Memory B cell (primary cell): ENCODE results near the gene KCNK7.

Experiments used
- ATAC-seq: fragments of 150-1000 bp; cut with Tn5 transposase; 2 replicates; pipeline ENCODE4 v1.10.0; 2021; ENCODE audit warnings: low read depth, mild to moderate bottlenecking, moderate library complexity
- DNase-seq, 2 donors: peaks; one replicate each; pipeline ENCODE4 v3.0.0; 2022; ENCODE audit warnings: low spot score in 2 of 2
- H3K27ac Mint-ChIP-seq: one replicate; pipeline ENCODE4 v1.8.0; 2022; ENCODE audit warnings: mild to moderate bottlenecking, moderate library complexity, mixed read lengths
- H3K27me3 Mint-ChIP-seq: one replicate; pipeline ENCODE4 v1.8.0; 2022; ENCODE audit warnings: mixed read lengths
- H3K36me3 Mint-ChIP-seq: one replicate; pipeline ENCODE4 v1.8.0; 2022; ENCODE audit warnings: mild to moderate bottlenecking, mixed read lengths
- H3K4me1 Mint-ChIP-seq: one replicate; pipeline ENCODE4 v1.8.0; 2022; ENCODE audit warnings: mixed read lengths
- H3K4me3 Mint-ChIP-seq: one replicate; pipeline ENCODE4 v1.8.0; 2022; ENCODE audit warnings: mild to moderate bottlenecking, moderate library complexity, mixed read lengths
- H3K9me3 Mint-ChIP-seq: one replicate; pipeline ENCODE4 v1.8.0; 2022; ENCODE audit warnings: mixed read lengths

KCNK7 gene

DNA sequence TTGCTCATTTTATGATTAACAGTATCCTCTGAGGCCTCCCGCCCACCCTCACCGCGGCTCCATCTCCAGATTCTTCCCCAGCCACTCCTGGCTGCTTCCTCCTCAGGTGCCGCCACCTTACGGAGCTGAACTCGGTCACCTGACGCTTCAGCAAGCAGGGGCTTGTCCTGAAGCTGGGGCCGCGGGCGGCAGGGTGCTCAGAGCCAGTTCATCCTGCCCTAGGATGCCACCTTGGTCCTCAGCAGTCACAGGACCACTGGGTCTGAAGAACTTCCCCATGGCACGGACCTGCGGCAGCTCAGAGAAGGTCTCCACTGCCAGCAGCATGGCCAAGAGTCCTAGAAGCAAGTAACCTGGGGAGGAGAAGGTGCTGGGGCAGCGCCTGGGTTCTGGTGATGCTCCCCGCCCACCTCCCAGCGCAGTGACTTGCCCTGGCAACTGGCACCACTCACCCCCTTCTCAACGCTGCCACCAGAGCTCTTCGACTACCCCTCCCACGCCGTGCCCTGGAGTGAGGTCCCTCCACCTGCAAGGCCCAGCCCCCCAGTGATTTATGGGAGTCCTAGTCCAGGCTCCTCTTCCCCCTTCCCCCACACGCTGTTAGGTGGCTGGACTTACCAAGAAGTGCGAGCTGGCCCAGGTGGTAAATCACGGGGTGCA is 2.6 kb downstream of the KCNK7 start:
- Mint-ChIP-seq H3K36me3 (peaks cover 9% of the 10 kb centered on the region), H3K4me1 (peaks cover 24% of the 10 kb centered on the region), H3K27ac (no peak overlapping the region), H3K9me3 (no peaks in the 10 kb centered on the region), H3K4me3 (no peak overlapping the region), H3K27me3 (no peaks in the 10 kb centered on the region)
- no peak for ATAC-seq
- no peak for DNase-seq

DNA sequence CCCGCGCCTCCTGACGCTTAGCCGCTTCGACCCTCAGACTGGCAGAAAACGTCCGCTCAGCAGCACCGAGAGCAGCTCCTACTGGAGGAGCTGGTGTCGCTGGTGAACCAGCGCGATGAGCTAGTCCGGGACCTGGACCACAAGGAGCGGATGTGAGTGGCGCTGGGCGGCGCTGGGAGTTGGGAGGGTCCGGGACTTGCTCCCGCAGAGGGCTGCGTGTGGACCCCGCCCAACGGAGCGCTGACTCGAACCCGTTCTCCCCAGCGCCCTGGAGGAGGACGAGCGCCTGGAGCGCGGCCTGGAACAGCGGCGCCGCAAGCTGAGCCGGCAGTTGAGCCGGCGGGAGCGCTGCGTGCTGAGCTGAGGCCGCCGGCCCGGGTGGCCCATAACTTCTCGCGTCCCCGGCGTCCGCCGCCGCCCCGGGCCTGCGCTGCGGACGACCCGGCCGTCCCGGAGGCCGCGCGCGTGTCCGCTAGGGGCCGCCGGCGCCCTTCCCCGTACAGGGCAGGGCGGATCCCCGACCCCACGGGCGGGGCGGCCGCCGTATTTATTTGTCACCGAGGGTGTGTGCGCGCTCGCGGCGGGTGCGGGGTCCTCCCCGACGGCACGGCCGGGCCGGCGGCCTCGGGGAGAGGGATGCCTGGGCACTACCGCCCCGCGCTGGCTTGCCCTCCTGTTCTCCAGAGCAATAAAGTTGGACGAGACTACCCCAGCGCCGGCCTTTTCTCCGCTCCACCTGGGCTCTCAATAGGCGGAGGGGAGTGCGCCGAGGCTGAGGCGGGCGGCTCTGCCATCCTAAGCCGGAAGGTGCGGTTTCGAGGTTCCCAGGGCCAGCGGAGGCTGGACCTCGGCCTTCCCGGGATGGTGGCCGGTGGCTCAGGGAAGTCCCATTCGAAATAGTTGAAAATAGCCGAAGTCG is 3.4 kb downstream of the KCNK7 start:
- Mint-ChIP-seq H3K36me3 (peaks cover 7% of the 10 kb centered on the region), H3K9me3 (no peaks in the 10 kb centered on the region), H3K27me3 (no peaks in the 10 kb centered on the region), H3K4me3 (no peak overlapping the region), H3K27ac (no peak overlapping the region), H3K4me1 (peaks cover 28% of the 10 kb centered on the region)
- ATAC-seq = no peak
- no peak for DNase-seq

DNA sequence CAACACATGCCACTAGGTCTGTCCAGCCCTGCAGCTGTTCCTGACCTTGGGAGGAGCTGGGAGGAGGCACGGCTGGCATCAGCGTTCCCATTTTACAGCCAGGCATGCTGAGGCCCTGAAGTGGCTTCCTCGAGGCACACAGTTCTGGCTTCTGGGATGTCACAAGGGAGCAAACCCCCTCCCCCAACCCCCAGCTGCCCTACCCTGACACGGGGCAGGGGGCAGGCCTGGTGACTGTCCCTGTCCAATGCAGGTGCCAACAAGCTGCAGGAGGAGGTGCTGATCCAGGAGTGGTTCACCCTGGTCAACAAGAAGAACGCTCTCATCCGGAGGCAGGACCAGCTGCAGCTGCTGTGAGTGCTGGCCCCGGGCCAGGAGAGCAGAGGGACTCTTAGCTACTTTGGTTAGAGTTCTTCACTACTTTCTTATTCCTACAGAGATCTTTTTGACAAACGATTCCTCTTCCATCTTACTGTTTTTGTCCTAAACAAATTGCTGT is 5.3 kb downstream of the KCNK7 start:
- no peak overlapping the region for H3K4me3 Mint-ChIP-seq
- peaks cover 29% of the 10 kb centered on the region for H3K4me1 Mint-ChIP-seq
- DNase-seq (no peak), ATAC-seq (no peak)
- H3K36me3 Mint-ChIP-seq = peaks cover 7% of the 10 kb centered on the region
- no peak overlapping the region for H3K27ac Mint-ChIP-seq
- H3K27me3 Mint-ChIP-seq = no peaks in the 10 kb centered on the region
- H3K9me3 Mint-ChIP-seq = no peaks in the 10 kb centered on the region

DNA sequence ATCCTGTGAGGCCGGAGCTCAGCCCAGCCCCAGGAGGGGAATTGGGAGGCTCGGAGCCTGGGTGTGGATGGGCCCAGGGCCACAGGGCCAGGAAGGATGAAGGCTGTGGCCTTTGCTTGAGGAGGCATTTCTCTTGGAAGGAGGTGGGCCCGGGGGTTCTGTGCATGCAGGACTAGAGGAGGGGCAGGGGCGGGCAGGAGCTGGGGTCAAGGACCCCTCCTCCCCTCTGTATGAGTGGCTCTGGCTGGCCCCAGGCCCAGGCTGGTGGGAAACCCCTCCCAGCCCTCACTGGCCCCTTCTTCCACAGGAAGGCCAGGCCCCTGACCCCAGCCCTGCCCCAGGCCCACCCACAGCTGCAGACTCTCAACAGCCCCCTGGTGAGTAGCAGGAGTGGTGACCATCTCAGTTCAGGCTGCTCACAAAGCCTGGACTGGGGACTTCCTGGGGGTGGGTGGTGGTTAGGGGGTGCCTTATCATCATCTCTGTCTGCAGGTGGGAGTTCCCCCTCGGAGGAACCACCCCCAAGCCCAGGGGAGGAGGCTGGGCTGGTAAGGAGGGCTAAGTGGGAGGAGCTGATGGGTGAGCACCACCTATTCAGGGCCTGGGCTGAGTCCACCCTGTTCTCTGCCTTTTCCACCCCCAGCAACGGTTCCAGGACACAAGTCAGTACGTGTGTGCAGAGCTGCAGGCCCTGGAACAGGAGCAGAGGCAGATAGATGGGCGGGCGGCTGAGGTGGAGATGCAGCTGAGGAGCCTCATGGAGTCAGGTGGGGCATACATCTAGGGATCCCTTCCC is 6.0 kb downstream of the KCNK7 start:
- Mint-ChIP-seq H3K36me3 (peaks cover 7% of the 10 kb centered on the region), H3K4me3 (no peak overlapping the region), H3K9me3 (no peaks in the 10 kb centered on the region), H3K27ac (peak overlapping the region; percentile 96), H3K27me3 (no peaks in the 10 kb centered on the region), H3K4me1 (peaks cover 26% of the 10 kb centered on the region)
- ATAC-seq (peak; percentile 14), DNase-seq (no peak)

DNA sequence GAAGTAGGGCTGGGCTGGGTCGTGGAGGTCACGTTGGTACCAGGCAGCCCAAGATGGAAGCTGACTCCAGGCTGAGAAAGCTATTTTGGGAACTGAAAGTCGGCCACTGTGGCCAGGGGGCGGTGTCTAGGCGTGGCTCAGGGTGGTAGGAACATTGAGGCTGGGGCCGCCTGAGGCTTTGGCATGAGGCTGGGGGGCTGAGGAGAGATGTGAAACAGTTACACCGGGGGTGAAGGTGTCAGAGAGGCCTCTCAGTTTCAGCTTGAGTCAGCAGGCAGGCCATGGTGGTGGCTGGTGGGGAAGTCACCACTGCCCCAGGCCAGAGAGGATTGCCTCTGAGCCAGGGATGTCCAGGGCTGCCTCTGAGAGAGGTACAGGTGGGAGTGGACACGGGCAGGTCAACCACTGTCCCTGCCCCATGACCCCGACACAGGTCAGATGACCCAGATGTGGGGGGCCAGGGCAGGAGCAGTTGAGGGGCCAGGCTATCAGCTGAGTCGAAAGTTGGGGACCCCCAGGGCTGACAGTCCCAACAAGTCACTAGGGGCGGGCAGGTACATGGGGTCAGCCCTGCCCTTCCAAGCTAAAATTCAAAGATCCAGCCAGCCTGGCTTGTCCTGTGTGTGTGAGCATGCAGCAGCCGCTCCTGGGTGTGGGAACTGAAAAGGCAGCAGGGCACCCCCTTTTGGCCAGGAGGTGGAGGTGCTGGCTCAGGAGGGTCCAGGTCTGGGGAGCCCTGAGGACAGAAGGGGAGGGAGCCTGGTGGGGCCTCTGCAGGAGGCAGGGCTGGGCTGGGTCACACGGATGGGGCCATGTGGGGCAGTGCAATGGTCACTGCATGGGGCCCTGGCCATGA is 7.2 kb downstream of the KCNK7 start:
- peaks cover 28% of the 10 kb centered on the region for H3K4me1 Mint-ChIP-seq
- H3K27me3 Mint-ChIP-seq = no peaks in the 10 kb centered on the region
- DNase-seq (peak; percentile 69 to 80), ATAC-seq (peak; percentile 80)
- peaks cover 13% of the 10 kb centered on the region for H3K36me3 Mint-ChIP-seq
- peak overlapping the region; percentile 96 for H3K27ac Mint-ChIP-seq
- no peaks in the 10 kb centered on the region for H3K9me3 Mint-ChIP-seq
- H3K4me3 Mint-ChIP-seq = peak overlapping the region; percentile 79

DNA sequence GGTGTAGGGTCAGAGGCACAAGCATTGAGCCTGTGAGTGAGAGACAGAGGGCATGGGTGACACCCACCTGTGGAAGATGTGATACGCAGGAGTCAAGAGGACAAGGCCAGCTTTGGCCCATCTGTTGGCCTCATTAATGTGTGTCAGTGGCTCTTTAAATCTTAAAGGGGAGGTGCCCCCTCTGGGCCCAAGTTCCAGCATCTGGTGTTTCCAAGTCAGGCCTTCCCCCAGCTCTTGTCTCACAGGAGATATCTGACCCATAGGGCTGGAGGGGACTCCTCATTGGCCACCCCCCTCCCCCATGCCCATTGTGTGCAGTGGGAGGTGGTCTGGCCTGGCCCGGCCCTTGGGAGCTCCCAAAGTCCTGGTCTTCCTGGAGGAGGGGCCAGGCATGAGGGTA is 8.9 kb downstream of the KCNK7 start:
- ATAC-seq (no peak), DNase-seq (no peak)
- H3K36me3 Mint-ChIP-seq = peaks cover 23% of the 10 kb centered on the region
- H3K9me3 Mint-ChIP-seq = no peaks in the 10 kb centered on the region
- H3K4me1 Mint-ChIP-seq = peaks cover 26% of the 10 kb centered on the region
- H3K27me3 Mint-ChIP-seq = no peaks in the 10 kb centered on the region
- H3K4me3 Mint-ChIP-seq = no peak overlapping the region
- peak overlapping the region; percentile 96 for H3K27ac Mint-ChIP-seq

DNA sequence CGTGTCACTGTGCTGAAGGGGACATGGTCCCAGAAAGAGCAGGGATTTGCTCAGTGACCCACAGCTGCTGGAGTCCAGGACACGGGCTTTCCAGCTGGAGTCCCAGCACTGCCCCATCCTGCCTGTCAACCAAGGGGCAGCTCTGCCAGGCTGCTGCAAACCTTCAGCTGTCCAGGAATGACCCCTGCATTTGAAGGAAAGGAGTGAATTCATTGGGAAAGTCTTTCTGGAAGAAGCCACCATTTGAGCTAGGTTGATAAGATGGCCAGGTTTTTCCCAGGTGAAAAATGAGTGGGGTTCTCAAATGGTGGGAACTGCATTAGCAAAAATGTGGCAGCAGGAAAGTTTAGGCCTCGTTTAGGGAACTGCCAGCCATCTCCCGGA is 9.4 kb downstream of the KCNK7 start:
- DNase-seq (no peak), ATAC-seq (no peak)
- H3K9me3 Mint-ChIP-seq = no peaks in the 10 kb centered on the region
- H3K4me1 Mint-ChIP-seq = peaks cover 26% of the 10 kb centered on the region
- H3K36me3 Mint-ChIP-seq = peaks cover 25% of the 10 kb centered on the region
- no peak overlapping the region for H3K4me3 Mint-ChIP-seq
- H3K27ac Mint-ChIP-seq = peak overlapping the region; percentile 96
- no peaks in the 10 kb centered on the region for H3K27me3 Mint-ChIP-seq

DNA sequence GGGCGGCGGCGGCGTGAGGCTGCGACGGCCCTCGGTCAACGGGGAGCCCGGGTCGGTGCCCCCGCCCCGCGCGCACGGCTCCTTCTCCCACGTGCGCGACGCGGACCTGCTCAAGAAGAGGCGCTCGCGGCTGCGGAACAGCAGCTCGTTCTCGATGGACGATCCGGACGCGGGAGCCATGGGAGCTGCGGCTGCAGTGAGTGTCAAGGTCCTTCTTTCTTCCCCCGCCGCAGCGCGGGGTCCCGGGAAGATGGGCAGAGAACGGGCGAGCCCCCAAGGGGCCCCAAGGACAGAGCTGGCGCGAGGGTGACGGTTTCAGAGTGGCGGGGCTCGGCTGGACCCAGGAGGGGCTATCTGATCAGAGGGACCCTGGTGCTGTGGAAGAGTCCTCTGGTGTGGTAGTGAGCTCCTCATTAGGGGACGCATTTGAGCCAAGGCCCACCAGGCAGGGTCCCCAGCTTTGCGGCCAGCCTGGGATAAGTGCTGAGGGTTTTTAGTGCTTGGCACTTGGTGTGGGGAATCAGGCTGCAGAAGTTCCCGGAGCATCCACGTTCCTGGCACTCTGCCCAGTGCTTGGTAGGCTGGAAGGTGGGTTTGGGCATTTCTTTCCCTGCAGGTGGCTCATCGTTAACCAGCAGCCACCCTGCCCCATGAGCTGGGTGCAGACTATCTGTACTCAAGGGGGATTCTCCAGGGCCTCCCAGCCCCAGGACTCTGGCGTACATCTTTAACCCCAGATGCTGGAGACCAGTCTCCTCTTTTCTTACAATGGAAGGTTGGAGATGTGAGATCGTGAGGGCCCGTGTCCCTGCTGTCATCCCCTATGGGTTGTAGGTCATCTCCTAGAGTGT is 10.0 kb downstream of the KCNK7 start:
- Mint-ChIP-seq H3K36me3 (peaks cover 28% of the 10 kb centered on the region), H3K27ac (peak overlapping the region; percentile 96), H3K4me1 (peaks cover 26% of the 10 kb centered on the region)

DNA sequence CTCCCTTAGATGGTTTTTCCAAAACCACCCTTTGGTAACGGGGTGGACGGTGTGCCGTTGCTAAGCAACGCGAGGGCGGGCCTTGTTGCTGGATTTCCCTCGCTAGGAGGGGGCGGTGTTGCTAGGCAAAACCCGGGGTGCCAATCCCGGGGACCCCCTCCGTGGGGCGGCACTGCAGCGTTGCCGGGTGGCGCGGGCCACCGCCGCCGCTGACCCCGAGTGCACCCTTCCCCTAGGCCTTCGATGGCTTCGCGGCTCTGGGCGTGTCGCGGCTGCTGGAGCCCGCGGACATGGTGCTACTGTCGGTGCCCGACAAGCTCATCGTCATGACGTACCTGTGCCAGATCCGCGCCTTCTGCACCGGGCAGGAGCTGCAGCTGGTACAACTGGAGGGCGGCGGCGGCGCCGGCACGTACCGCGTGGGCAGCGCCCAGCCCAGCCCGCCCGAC is 10.9 kb downstream of the KCNK7 start:
- Mint-ChIP-seq H3K9me3 (no peaks in the 10 kb centered on the region), H3K4me1 (peaks cover 25% of the 10 kb centered on the region), H3K4me3 (no peak overlapping the region), H3K27me3 (no peaks in the 10 kb centered on the region), H3K27ac (peak overlapping the region; percentile 39), H3K36me3 (peaks cover 31% of the 10 kb centered on the region)
- ATAC-seq (no peak), DNase-seq (no peak)

More for the DNA sequence above, 10.0 kb downstream of the KCNK7 start:
- DNase-seq = no peak
- no peak overlapping the region for H3K4me3 Mint-ChIP-seq
- no peaks in the 10 kb centered on the region for H3K27me3 Mint-ChIP-seq
- no peak for ATAC-seq
- no peaks in the 10 kb centered on the region for H3K9me3 Mint-ChIP-seq

DNA sequence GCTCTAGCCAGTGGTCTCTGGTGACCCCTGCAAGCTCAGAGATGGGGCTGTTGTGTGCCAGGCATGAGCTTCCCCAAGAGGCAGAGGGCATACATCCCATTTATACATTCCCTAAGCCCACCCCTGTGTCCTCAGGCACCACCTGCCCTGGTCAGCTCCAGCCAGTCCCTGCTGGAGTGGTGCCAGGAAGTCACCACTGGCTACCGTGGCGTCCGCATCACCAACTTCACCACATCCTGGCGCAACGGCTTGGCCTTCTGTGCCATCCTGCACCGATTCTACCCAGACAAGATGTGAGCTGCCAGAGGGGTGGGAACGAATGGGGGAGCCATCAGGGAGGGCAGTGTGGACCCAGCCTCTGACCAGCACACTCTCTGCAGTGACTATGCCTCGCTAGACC is 11.5 kb downstream of the KCNK7 start:
- ATAC-seq = no peak
- Mint-ChIP-seq H3K27me3 (no peaks in the 10 kb centered on the region), H3K27ac (peak overlapping the region; percentile 39), H3K36me3 (peaks cover 36% of the 10 kb centered on the region), H3K4me3 (no peak overlapping the region), H3K9me3 (no peaks in the 10 kb centered on the region), H3K4me1 (peaks cover 22% of the 10 kb centered on the region)
- DNase-seq = no peak

DNA sequence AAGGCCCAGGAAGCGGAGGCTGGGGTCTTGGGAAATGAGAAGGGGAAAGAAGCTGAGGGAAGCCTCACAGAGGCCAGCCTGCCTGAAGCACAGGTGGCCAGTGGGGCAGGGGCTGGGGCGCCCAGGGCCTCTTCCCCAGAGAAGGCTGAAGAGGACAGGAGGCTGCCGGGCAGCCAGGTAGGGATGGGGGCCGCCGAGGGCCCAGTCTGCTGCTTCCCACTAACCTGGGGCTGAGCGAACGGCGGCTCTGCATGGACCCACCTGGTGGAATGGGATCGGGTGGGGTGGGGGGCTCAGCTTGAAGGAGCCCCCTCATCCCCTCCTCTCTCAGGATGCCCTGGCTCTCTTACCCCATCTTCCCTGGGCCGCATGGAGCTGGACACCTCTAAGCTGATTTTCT is 12.0 kb downstream of the KCNK7 start:
- H3K4me3 Mint-ChIP-seq = no peak overlapping the region
- peaks cover 36% of the 10 kb centered on the region for H3K36me3 Mint-ChIP-seq
- ATAC-seq (no peak), DNase-seq (no peak)
- H3K9me3 Mint-ChIP-seq = no peaks in the 10 kb centered on the region
- peak overlapping the region; percentile 39 for H3K27ac Mint-ChIP-seq
- peaks cover 20% of the 10 kb centered on the region for H3K4me1 Mint-ChIP-seq
- no peaks in the 10 kb centered on the region for H3K27me3 Mint-ChIP-seq

DNA sequence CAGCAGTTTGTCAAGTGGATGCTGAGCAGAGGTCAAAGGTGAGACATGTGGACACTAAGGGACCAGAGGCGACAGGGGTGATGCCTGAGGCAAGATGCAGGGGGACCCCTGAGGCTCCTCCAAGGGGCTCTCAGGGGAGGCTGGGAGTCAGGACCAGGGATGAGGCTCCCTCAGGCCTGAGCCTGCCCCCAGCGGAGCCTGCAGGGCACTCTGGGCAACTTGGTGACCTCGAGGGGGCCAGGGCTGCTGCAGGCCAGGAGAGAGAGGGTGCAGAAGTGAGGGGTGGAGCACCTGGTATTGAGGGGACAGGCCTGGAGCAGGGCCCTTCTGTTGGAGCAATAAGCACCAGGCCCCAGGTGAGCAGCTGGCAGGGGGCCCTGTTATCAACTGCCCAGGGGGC is 13.7 kb downstream of the KCNK7 start:
- Mint-ChIP-seq H3K4me1 (peaks cover 24% of the 10 kb centered on the region), H3K27me3 (no peaks in the 10 kb centered on the region), H3K27ac (peak overlapping the region; percentile 24), H3K4me3 (no peak overlapping the region), H3K9me3 (no peaks in the 10 kb centered on the region), H3K36me3 (peaks cover 40% of the 10 kb centered on the region)
- no peak for ATAC-seq
- DNase-seq = no peak
